Measurements from ENCODE around the gene FUOM. TPM values are rescaled to one million over a fixed set of nuclear protein-coding genes. Genes with fewer than 3 reads are reported as not detected.

The FUOM gene
- total RNA-seq, 2 experiments from 2014 or later, result 12.4 to 13.4 TPM

DNA sequence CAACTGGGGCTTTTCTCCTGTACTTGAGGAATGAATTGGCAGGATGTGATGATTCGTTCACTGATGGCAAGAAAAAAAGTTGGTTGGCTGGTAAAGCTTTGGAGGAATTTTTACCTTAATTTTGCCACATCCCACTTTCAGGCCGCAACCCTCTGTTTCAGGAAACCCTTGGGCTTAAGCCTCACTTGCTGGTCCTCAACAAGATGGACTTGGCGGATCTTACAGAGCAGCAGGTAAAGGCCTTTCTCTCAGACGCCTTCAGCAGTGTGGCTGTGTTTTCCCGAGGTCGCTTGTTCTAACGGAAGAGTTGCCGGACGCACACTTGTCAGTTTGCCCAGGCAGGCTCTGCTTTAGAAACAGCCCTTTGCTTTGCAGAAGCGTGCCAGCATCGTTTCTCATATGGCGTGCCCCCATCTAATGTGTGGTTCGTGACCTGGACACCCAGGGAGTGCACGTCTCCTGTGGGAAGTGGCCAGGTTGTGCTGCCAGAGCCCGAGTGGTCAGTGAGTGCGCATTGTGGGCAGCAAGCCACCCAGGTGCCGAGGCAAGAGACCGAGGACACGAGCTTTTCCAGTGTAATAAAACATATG lies 38.3 kb upstream of the FUOM start:
- H3K9me3 Mint-ChIP-seq (ENCODE audit: insufficient read depth), result no peaks in the 10 kb centered on the region
- peaks cover 46% of the 10 kb centered on the region for H3K4me1 Mint-ChIP-seq (ENCODE audit: low read depth)
- ChIA-PET POLR2A (no interaction called here), CTCF (interaction anchor here (1.3 kb wide), 1 partner anchor 67 kb away, joined by 3 read pairs; no protein-coding TSS in a partner anchor)
- peak overlapping the region; percentile 90 for H3K27ac Mint-ChIP-seq
- H3K4me3 Mint-ChIP-seq, result peak overlapping the region; percentile 91
- DNase-seq (no peak), ATAC-seq (no peak)
- H3K36me3 Mint-ChIP-seq (ENCODE audit: low read depth), result peaks cover 43% of the 10 kb centered on the region
- H3K27me3 Mint-ChIP-seq (ENCODE audit: low read depth), result no peaks in the 10 kb centered on the region

DNA sequence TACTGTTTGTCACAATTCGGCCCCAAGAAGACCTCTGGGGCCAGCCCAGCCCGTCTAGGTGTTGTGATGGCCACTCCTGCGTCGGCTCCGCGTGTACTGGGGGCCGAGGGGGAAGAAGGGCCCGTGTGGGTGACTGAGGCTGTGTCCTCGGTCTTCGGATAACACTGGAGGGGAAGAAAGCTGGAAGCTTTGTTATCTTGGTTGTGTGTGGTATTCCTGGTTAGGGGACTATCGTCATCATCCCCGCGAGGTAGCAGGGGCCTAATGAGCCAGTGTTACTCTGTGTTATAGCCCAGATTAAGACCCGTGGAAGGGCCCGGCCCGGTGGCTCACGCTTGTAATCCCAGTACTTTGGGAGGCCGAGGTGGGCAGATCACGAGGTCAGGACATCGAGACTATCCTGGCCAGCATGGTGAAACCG lies 37.0 kb upstream of the FUOM start:
- DNase-seq (no peak), ATAC-seq (no peak)
- Mint-ChIP-seq H3K36me3 (ENCODE audit: low read depth) (peaks cover 37% of the 10 kb centered on the region), H3K27me3 (ENCODE audit: low read depth) (no peaks in the 10 kb centered on the region), H3K4me3 (peak overlapping the region; percentile 91), H3K9me3 (ENCODE audit: insufficient read depth) (no peaks in the 10 kb centered on the region), H3K4me1 (ENCODE audit: low read depth) (peaks cover 47% of the 10 kb centered on the region), H3K27ac (peak overlapping the region; percentile 90)
- ChIA-PET POLR2A (no interaction called here), CTCF (interaction anchor here (1.3 kb wide), 1 partner anchor 65 kb away, joined by 3 read pairs; no protein-coding TSS in a partner anchor)

DNA sequence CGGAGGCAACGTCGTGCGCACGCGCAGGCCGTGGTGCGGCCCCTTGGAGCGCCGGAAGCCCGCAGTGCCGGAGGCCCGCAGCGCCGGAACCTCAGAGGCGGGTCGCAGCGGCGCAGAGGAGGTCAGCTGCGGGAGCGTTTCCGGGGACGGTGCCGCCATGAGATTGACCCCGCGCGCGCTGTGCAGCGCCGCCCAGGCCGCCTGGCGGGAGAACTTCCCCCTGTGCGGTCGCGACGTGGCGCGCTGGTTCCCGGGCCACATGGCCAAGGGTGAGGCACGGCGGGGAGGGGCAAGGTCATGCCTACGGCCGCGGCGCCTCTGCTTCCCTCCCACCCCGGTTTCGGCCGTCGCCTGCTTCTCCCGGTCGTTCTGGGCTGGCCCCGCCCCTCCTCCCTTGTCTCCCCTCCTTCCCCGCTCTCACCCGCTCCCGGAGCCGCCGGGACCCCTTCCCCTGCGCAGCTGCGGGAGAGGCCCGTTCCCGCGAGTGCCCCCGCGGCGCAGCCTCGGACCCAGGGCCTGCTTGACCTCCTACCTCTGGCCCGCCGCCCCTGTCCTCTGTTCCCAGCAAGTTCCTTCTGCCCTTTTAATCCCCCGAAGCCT lies 36.3 kb upstream of the FUOM start, which contains the start of gene MTG1:
MTG1 (plus strand) TSS at position 94 of the 600 bp plus-strand sequence; CDS start at position 158, 64 bp downstream.
- peak within 1 kb of the TSS; percentile 90 for H3K27ac Mint-ChIP-seq
- peaks cover 32% of the 10 kb centered on the region for H3K36me3 Mint-ChIP-seq (ENCODE audit: low read depth)
- CTCF ChIA-PET, result no interaction called here
- peaks cover 49% of the 10 kb centered on the region for H3K4me1 Mint-ChIP-seq (ENCODE audit: low read depth)
- H3K9me3 Mint-ChIP-seq (ENCODE audit: insufficient read depth), result no peaks in the 10 kb centered on the region
- H3K27me3 Mint-ChIP-seq (ENCODE audit: low read depth), result no peaks in the 10 kb centered on the region
- peak; percentile 94 for DNase-seq
- H3K4me3 Mint-ChIP-seq, result peak within 1 kb of the TSS; percentile 91
- POLR2A ChIA-PET, result no interaction called here
- ATAC-seq, result peak; percentile 81

DNA sequence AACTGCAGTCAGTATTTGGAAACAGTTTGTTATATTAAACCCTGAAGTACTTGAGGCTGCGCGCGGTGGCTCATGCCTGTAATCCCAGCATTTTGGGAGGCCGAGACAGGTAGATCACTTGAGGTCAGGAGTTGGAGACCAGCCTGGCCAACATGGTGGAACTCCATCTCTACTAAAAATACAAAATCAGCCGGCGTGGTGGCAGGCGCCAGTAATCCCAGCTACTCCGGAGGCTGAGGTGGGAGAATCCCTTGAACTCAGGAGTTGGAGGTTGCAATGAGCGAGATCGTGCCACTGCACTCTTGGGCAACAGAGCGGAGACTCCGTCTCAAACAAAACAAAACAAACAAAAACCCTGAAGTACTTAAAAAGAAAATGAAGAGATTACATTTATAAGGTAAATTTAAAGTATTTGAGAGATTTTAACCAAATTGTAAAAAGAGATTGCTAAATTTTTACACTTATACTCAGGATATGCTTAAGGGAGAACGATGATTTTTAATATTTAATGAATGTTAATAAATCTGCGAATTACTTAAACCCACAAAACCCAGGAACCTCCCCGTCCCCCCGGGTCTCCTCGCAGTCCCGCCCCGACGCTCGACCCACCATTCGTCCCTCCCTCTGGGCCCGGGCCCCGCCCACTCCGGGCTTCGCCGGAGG lies 35.7 kb upstream of the FUOM start:
- no peaks in the 10 kb centered on the region for H3K27me3 Mint-ChIP-seq (ENCODE audit: low read depth)
- ATAC-seq (no peak), DNase-seq (no peak)
- H3K9me3 Mint-ChIP-seq (ENCODE audit: insufficient read depth), result no peaks in the 10 kb centered on the region
- H3K4me3 Mint-ChIP-seq, result peak overlapping the region; percentile 91
- H3K36me3 Mint-ChIP-seq (ENCODE audit: low read depth), result peaks cover 33% of the 10 kb centered on the region
- H3K4me1 Mint-ChIP-seq (ENCODE audit: low read depth), result peaks cover 55% of the 10 kb centered on the region
- ChIA-PET POLR2A (no interaction called here), CTCF (no interaction called here)
- peak overlapping the region; percentile 77 for H3K27ac Mint-ChIP-seq

DNA sequence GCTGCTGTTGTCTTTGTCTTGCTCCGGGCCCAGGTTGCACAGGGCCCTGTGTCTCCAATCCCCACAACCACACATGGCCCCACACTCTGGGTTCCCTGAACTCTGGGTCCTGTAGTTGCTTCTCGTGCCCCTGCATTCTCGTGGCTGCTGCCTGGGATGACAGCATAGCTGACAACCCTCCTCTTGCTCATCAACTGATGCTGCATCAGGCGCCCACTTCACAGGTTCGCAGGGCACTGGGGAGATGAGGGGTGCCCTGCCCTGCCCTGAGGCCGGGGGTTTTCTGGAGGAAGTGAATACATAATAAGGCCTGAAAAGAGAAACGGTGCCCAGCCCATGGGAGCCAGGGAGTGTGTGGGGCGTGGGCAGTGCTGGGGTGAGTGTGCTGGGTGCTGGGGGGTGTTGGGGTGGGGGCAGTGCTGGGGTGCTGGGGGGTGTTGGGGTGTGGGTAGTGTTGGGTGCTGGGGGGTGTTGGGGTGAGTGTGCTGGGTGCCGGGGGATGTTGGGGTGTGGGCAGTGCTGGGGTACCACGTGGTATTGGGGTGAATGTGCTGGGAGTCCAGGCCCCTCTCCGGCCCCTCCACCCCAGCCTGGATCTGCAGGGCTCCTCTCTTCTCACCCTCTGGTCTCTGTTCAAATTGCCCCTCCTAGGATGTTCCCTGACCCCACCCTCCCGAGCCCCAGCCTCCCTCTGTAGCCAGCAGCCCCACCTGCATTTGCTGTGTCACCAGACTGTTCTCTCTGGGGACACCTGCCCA lies 34.1 kb upstream of the FUOM start:
- Mint-ChIP-seq H3K9me3 (ENCODE audit: insufficient read depth) (no peaks in the 10 kb centered on the region), H3K4me1 (ENCODE audit: low read depth) (peaks cover 58% of the 10 kb centered on the region), H3K27ac (peak overlapping the region; percentile 99), H3K27me3 (ENCODE audit: low read depth) (no peaks in the 10 kb centered on the region), H3K4me3 (peak overlapping the region; percentile 15), H3K36me3 (ENCODE audit: low read depth) (peaks cover 19% of the 10 kb centered on the region)
- ChIA-PET CTCF (interaction anchor here (1.3 to 2.5 kb wide), 2 partner anchors 9 to 62 kb away, joined by 3 to 8 read pairs; no protein-coding TSS in a partner anchor), POLR2A (interaction anchor here (0.7 to 0.8 kb wide), 2 partner anchors 12 to 351 kb away, joined by 3 read pairs; no protein-coding TSS in a partner anchor)
- DNase-seq (peak; percentile 21), ATAC-seq (no peak)

DNA sequence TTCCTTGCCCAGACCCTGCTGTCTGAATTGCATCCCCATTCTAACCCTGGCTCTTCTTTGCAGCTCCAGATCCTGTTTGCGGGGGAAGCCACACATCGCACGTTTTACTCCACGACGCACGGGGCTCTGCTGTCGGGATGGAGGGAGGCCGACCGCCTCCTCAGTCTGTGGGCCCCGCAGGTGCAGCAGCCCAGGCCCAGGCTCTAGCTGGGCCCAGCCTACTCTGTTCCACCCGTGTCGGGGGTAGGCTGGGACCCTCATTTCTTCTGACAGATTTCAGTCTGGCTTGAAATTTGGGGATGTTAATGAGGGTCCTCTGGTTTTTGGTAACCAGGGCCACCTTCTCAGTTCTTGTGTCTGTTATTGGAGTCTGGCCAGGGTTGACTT lies 33.4 kb upstream of the FUOM start:
- Mint-ChIP-seq H3K9me3 (ENCODE audit: insufficient read depth) (no peaks in the 10 kb centered on the region), H3K27ac (peak overlapping the region; percentile 99), H3K27me3 (ENCODE audit: low read depth) (no peaks in the 10 kb centered on the region), H3K4me1 (ENCODE audit: low read depth) (peaks cover 57% of the 10 kb centered on the region), H3K4me3 (no peak overlapping the region), H3K36me3 (ENCODE audit: low read depth) (peaks cover 15% of the 10 kb centered on the region)
- POLR2A ChIA-PET, result interaction anchor here (0.7 to 2.7 kb wide), 3 partner anchors 11 to 351 kb away, joined by 3 to 18 read pairs (median 3); partner anchors contain the start of gene PAOX
- peak; percentile 13 for DNase-seq
- no peak for ATAC-seq
- CTCF ChIA-PET, result interaction anchor here (0.7 to 2.5 kb wide), 4 partner anchors 10 to 83 kb away, joined by 3 to 8 read pairs (median 4); no protein-coding TSS in a partner anchor

DNA sequence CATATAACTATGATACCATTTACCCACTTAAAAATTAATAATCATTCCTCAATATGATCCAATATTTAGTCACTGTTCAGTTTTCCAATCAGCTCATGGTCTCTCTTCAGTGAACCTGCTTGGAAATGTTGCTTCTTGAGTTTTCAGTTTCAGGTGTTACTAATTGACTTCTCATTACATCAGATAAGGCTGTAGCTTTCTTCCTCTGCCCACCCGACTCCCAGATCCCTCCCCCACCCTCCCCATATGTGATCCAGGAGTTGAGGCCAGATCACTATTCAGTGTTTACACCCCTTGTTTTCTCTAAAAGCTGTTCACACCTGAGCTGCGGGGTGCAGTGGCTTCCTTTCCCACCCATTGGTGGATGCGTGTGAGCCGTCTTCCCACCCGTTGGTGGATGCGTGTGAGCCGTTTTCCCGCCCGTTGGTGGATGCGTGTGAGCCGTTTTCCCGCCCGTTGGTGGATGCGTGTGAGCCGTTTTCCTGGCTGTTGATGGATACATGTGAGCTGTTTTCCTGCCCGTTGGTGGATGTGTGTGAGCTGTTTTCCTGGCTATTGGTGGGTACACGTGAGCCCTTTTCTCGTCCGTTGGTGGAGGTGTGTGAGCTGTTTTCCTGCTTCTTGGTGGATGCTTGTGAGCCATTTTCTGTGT lies 32.9 kb upstream of the FUOM start:
- ChIA-PET CTCF (interaction anchor here (0.7 to 2.5 kb wide), 5 partner anchors 10 to 83 kb away, joined by 3 to 8 read pairs (median 6); no protein-coding TSS in a partner anchor), POLR2A (interaction anchor here (0.7 to 2.8 kb wide), 5 partner anchors 10 to 350 kb away, joined by 3 to 18 read pairs (median 5); partner anchors contain the start of genes FUOM and PAOX)
- no peak for ATAC-seq
- Mint-ChIP-seq H3K4me1 (ENCODE audit: low read depth) (peaks cover 56% of the 10 kb centered on the region), H3K4me3 (peak overlapping the region; percentile 75), H3K27me3 (ENCODE audit: low read depth) (no peaks in the 10 kb centered on the region), H3K36me3 (ENCODE audit: low read depth) (peaks cover 13% of the 10 kb centered on the region), H3K27ac (peak overlapping the region; percentile 99), H3K9me3 (ENCODE audit: insufficient read depth) (no peaks in the 10 kb centered on the region)
- no peak for DNase-seq

DNA sequence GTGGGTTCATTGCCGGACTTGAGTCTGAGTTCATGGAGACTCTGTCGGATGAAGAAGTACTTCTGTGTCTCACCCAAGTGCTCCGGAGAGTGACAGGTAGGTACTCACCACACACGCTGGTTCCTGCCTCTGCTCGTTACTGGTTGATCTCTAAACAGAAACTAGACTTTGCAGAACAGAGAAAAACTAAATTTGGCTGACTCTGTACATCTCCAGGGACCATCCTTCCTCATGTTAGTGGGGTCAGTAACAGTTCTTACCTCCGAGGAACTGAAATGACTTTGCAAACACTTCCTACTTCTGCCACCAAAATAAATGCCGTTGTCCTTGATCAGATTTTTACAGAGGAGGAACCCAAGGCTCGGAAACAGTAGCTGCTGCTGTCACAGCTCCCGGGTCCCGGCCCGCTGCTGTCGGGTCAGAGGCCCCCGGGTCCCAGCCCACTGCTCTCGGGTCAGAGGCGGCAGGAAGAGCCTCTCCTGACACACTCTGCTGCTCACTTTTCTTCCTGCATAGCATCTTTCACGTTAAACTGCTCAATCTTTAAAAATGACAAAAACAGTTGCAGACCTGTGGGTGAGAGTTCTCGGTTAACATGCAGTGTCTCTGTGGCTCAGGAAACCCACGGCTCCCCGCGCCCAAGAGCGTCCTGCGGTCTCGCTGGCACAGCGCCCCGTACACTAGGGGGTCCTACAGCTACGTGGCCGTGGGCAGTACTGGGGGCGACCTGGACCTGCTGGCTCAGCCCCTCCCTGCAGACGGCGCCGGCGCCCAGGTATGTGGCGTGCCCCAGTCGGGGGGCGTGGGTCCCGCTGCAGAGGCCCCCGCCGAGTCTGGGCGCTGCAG lies 31.4 kb upstream of the FUOM start:
- DNase-seq (peak; percentile 75), ATAC-seq (peak; percentile 62)
- no peaks in the 10 kb centered on the region for H3K9me3 Mint-ChIP-seq (ENCODE audit: insufficient read depth)
- POLR2A ChIA-PET, result interaction anchor here (0.6 to 2.8 kb wide), 9 partner anchors 9 to 225 kb away, joined by 3 to 18 read pairs (median 3); partner anchors contain the start of genes FUOM and PAOX
- CTCF ChIA-PET, result interaction anchor here (1.5 to 2.5 kb wide), 3 partner anchors 12 to 81 kb away, joined by 5 to 8 read pairs (median 7); no protein-coding TSS in a partner anchor
- H3K27ac Mint-ChIP-seq, result peak overlapping the region; percentile 99
- H3K4me3 Mint-ChIP-seq, result peak overlapping the region; percentile 87
- peaks cover 44% of the 10 kb centered on the region for H3K4me1 Mint-ChIP-seq (ENCODE audit: low read depth)
- no peaks in the 10 kb centered on the region for H3K27me3 Mint-ChIP-seq (ENCODE audit: low read depth)
- peaks cover 3% of the 10 kb centered on the region for H3K36me3 Mint-ChIP-seq (ENCODE audit: low read depth)

DNA sequence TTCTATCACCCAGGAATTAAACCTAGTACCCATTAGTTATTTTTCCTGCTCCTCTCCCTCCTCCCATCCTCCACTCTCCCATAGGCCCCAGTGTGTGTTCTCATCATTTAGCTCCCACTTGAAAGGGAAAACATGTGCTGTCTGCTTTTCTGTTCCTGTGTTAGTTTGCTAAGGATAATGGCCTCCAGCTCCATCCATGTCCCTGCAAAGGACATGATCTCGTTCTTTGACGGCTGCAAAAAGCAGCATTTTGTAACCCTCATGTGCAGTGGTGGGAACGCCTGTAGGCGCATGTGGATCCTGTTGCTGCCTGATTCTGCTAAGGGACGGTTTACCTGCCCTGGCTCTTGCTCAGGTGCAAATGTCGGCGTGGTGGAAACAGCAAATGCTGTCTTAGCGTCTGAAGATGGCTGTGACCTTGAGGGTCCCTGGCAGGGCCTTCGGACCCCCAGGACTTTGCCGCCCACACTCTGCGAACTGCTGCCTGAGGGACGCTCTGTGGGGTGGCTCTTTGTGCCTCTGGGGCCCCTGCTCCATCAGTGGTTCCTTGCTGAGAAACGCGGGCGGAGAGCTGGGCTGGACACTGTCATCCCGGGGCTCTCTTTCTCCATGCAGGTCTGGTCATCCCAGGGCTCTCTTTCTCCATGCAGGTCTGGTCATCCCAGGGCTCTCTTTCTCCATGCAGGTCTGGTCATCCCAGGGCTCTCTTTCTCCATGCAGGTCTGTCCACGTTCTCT lies 30.6 kb upstream of the FUOM start:
- ChIA-PET CTCF (interaction anchor here (0.5 to 2.6 kb wide), 3 partner anchors 59 to 81 kb away, joined by 3 to 10 read pairs (median 5); no protein-coding TSS in a partner anchor), POLR2A (interaction anchor here (0.6 to 2.8 kb wide), 6 partner anchors 8 to 226 kb away, joined by 3 to 18 read pairs (median 5); partner anchors contain the start of genes FUOM and PAOX)
- Mint-ChIP-seq H3K36me3 (ENCODE audit: low read depth) (peaks cover 3% of the 10 kb centered on the region), H3K4me3 (peak overlapping the region; percentile 87), H3K9me3 (ENCODE audit: insufficient read depth) (no peaks in the 10 kb centered on the region), H3K27ac (peak overlapping the region; percentile 99), H3K27me3 (ENCODE audit: low read depth) (no peaks in the 10 kb centered on the region), H3K4me1 (ENCODE audit: low read depth) (peaks cover 43% of the 10 kb centered on the region)
- ATAC-seq, result no peak
- DNase-seq, result no peak
